ENCODE data around the gene PHF1.

DNA sequence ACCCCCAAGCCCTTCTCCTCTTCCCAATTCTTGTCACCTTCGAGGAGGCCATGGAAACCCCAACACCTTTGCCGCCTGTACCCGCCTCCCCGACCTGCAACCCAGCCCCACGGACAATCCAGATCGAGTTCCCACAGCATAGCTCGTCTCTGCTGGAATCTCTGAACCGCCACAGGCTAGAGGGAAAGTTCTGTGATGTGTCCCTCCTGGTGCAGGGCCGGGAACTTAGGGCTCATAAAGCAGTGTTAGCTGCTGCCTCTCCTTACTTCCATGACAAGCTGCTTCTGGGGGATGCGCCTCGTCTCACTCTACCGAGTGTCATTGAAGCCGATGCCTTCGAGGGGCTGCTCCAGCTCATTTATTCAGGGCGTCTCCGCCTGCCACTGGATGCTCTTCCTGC, 44.2 kb downstream of the PHF1 start:
- TF ChIP-seq, protein P1, sequence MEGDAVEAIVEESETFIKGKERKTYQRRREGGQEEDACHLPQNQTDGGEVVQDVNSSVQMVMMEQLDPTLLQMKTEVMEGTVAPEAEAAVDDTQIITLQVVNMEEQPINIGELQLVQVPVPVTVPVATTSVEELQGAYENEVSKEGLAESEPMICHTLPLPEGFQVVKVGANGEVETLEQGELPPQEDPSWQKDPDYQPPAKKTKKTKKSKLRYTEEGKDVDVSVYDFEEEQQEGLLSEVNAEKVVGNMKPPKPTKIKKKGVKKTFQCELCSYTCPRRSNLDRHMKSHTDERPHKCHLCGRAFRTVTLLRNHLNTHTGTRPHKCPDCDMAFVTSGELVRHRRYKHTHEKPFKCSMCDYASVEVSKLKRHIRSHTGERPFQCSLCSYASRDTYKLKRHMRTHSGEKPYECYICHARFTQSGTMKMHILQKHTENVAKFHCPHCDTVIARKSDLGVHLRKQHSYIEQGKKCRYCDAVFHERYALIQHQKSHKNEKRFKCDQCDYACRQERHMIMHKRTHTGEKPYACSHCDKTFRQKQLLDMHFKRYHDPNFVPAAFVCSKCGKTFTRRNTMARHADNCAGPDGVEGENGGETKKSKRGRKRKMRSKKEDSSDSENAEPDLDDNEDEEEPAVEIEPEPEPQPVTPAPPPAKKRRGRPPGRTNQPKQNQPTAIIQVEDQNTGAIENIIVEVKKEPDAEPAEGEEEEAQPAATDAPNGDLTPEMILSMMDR (IDR thresholded peaks at IDR 0.05; ENCODE audit: low read length): no peak
- no peak for TF ChIP-seq EZH2 (IDR thresholded peaks at IDR 0.05; ENCODE audit: borderline replicate concordance, low read length)

All from OCI-LY1 (cell line).